ENCODE data around the gene RAB18.
"Not testable (repeated sequence)": the region's sequence is repeated elsewhere in the genome, so short reads cannot be mapped to it uniquely, and the experiment has no call there.

RAB18 gene

GRCh38 chr10:27504007-27504807 lies at the start of gene RAB18:
Gene RAB18, plus strand, starts transcription at chr10:27504304. Its CDS starts 66 bp downstream, at chr10:27504370.
- DNase-seq (ENCODE audit: low read depth, low spot score), result peak; percentile 94
- H3K27ac ChIP-seq, result peak within 1 kb of the TSS; percentile 82

- no peak for DNase-seq (ENCODE audit: low read depth, low spot score)
- H3K27ac ChIP-seq, result no peak overlapping the region
Observed at GRCh38 chr10:27454837-27455236, 49.3 kb upstream of the RAB18 start.

GRCh38 chr10:27457261-27457945 lies 46.7 kb upstream of the RAB18 start:
- no peak overlapping the region for H3K27ac ChIP-seq
- DNase-seq (ENCODE audit: low read depth, low spot score), result no peak

GRCh38 chr10:27457966-27458365 lies 46.1 kb upstream of the RAB18 start:
- H3K27ac ChIP-seq, result no peak overlapping the region
- DNase-seq (ENCODE audit: low read depth, low spot score), result no peak

- no peak for DNase-seq (ENCODE audit: low read depth, low spot score)
Observed at GRCh38 chr10:27461312-27461711, 42.8 kb upstream of the RAB18 start.

GRCh38 chr10:27463961-27464360 lies 40.1 kb upstream of the RAB18 start:
- H3K27ac ChIP-seq, result no peak overlapping the region
- no peak for DNase-seq (ENCODE audit: low read depth, low spot score)

More at GRCh38 chr10:27461312-27461711, 42.8 kb upstream of the RAB18 start:
- no peak overlapping the region for H3K27ac ChIP-seq

- DNase-seq (ENCODE audit: low read depth, low spot score), result no peak
- H3K27ac ChIP-seq, result no peak overlapping the region
Observed at GRCh38 chr10:27464993-27465392, 39.1 kb upstream of the RAB18 start.

- DNase-seq (ENCODE audit: low read depth, low spot score); H3K27ac ChIP-seq: not testable (repeated sequence)
Observed at GRCh38 chr10:27465596-27465995, 38.5 kb upstream of the RAB18 start.

GRCh38 chr10:27470885-27471284 lies 33.2 kb upstream of the RAB18 start:
- H3K27ac ChIP-seq, result no peak overlapping the region
- DNase-seq (ENCODE audit: low read depth, low spot score), result no peak

GRCh38 chr10:27474741-27475140 lies 29.4 kb upstream of the RAB18 start:
- peak overlapping the region; percentile 93 for H3K27ac ChIP-seq
- DNase-seq (ENCODE audit: low read depth, low spot score), result peak; percentile 46

- no peak for DNase-seq (ENCODE audit: low read depth, low spot score)
- peak overlapping the region; percentile 14 for H3K27ac ChIP-seq
Observed at GRCh38 chr10:27479016-27479415, 25.1 kb upstream of the RAB18 start.

- no peak for DNase-seq (ENCODE audit: low read depth, low spot score)
- H3K27ac ChIP-seq, result peak overlapping the region; percentile 99
Observed at GRCh38 chr10:27481486-27481885, 22.6 kb upstream of the RAB18 start.

- H3K27ac ChIP-seq, result peak overlapping the region; percentile 99
- peak; percentile 80 for DNase-seq (ENCODE audit: low read depth, low spot score)
Observed at GRCh38 chr10:27482984-27483956, 20.8 kb upstream of the RAB18 start.

- peak overlapping the region; percentile 99 for H3K27ac ChIP-seq
Observed at GRCh38 chr10:27485368-27485767, 18.7 kb upstream of the RAB18 start.

GRCh38 chr10:27485986-27486385 lies 18.1 kb upstream of the RAB18 start:
- DNase-seq (ENCODE audit: low read depth, low spot score), result no peak
- H3K27ac ChIP-seq, result peak overlapping the region; percentile 99

More at GRCh38 chr10:27485368-27485767, 18.7 kb upstream of the RAB18 start:
- no peak for DNase-seq (ENCODE audit: low read depth, low spot score)

GRCh38 chr10:27490807-27491206 lies 13.3 kb upstream of the RAB18 start:
- no peak for DNase-seq (ENCODE audit: low read depth, low spot score)

GRCh38 chr10:27494116-27494805 lies 9.8 kb upstream of the RAB18 start:
- DNase-seq (ENCODE audit: low read depth, low spot score), result no peak
- no peak overlapping the region for H3K27ac ChIP-seq

More at GRCh38 chr10:27490807-27491206, 13.3 kb upstream of the RAB18 start:
- H3K27ac ChIP-seq, result peak overlapping the region; percentile 14

- no peak overlapping the region for H3K27ac ChIP-seq
- no peak for DNase-seq (ENCODE audit: low read depth, low spot score)
Observed at GRCh38 chr10:27496137-27496536, 8.0 kb upstream of the RAB18 start.

GRCh38 chr10:27500096-27500495 lies 4.0 kb upstream of the RAB18 start:
- H3K27ac ChIP-seq, result peak overlapping the region; percentile 66
- no peak for DNase-seq (ENCODE audit: low read depth, low spot score)

- peak; percentile 78 for DNase-seq (ENCODE audit: low read depth, low spot score)
- peak overlapping the region; percentile 66 for H3K27ac ChIP-seq
Observed at GRCh38 chr10:27500886-27501285, 3.2 kb upstream of the RAB18 start.
